HEK293 (cell line): Measurements from ENCODE around the gene ELMO1.

Experiments used
- CTCF ChIA-PET: fragments of 350-600 bp; formaldehyde crosslinking; extraction: SDS; loops from one replicate; lab custom pipeline; 2021; ENCODE audit warnings: antibody characterized with exemption; lab: Yijun Ruan, JAX
- POLR2A ChIA-PET: fragments of 300-600 bp; formaldehyde crosslinking; extraction: SDS; loops from one replicate; lab custom pipeline; 2020; ENCODE audit warnings: antibody characterized with exemption, inconsistent platforms; lab: Yijun Ruan, JAX
- H3K27ac ChIP-seq: fragments of 200-500 bp; sonication (Bioruptor generic); 2 replicates; pipeline ENCODE4 v1.5.1; 2014; ENCODE audit warnings: low read depth, low read length, control low read depth, inconsistent platforms; ENCODE audit errors: extremely low read depth
- H3K36me3 ChIP-seq, 2 experiments: fragments of 200-500 bp in 1 of 2; sonication (Bioruptor generic) in 1 of 2; 1 replicate in 1 of 2; 2 replicates in 1 of 2; pipeline ENCODE4 v1.5.1; 2014 to 2017; ENCODE audit warnings: inconsistent platforms in 2 of 2, low read length in 2 of 2; ENCODE audit not compliant: control insufficient read depth in 2 of 2, insufficient read depth in 1 of 2
- H3K4me1 ChIP-seq: fragments of 200-500 bp; sonication (Bioruptor generic); 2 replicates; pipeline ENCODE4 v1.5.1; 2014; ENCODE audit warnings: mild to moderate bottlenecking, low read length, inconsistent platforms; ENCODE audit not compliant: control insufficient read depth, insufficient read depth
- H3K4me3 ChIP-seq: 2 replicates; pipeline ENCODE4 v1.5.1; 2011; ENCODE audit warnings: low read depth, mild to moderate bottlenecking, control low read depth, low read length, moderate library complexity
- H3K9me3 ChIP-seq: fragments of 200-500 bp; sonication (Bioruptor generic); 2 replicates; pipeline ENCODE4 v1.5.1; 2014; ENCODE audit warnings: low read depth, low read length, inconsistent platforms; ENCODE audit not compliant: control insufficient read depth, insufficient read depth
- HOXA7 ChIP-seq: sonication (generic); formaldehyde crosslinking; IDR thresholded peaks from 2 replicates; pipeline ENCODE4 v1.8.1; 2022; ENCODE audit warnings: missing genetic modification reagents, borderline replicate concordance
- HOXD13 ChIP-seq: sonication (generic); formaldehyde crosslinking; IDR thresholded peaks from 2 replicates; pipeline ENCODE4 v1.8.0; 2022; ENCODE audit warnings: missing genetic modification reagents, borderline replicate concordance
- KLF7 ChIP-seq: fragments of 450-650 bp; formaldehyde crosslinking; IDR thresholded peaks from 2 replicates; pipeline ENCODE4 v1.5.1; 2016; ENCODE audit warnings: missing biosample characterization, missing genetic modification characterization, borderline replicate concordance
- KLF9 ChIP-seq: fragments of 450-650 bp; formaldehyde crosslinking; IDR thresholded peaks from 2 replicates; pipeline ENCODE4 v1.5.1; 2016; ENCODE audit warnings: missing biosample characterization, missing genetic modification characterization, low read depth
- MZF1 ChIP-seq: fragments of 450-650 bp; formaldehyde crosslinking; IDR thresholded peaks from 2 replicates; pipeline ENCODE4 v1.5.1; 2017; ENCODE audit warnings: missing biosample characterization, missing genetic modification characterization, borderline replicate concordance
- SP7 ChIP-seq: fragments of 450-650 bp; formaldehyde crosslinking; IDR thresholded peaks from 2 replicates; pipeline ENCODE4 v1.5.1; 2016; ENCODE audit warnings: missing biosample characterization, missing genetic modification characterization
- ZBTB20 ChIP-seq: fragments of 450-650 bp; formaldehyde crosslinking; IDR thresholded peaks from 2 replicates; pipeline ENCODE4 v1.5.1; 2016; ENCODE audit warnings: missing biosample characterization, missing genetic modification characterization
- ZNF10 ChIP-seq: fragments of 450-650 bp; formaldehyde crosslinking; IDR thresholded peaks from 2 replicates; pipeline ENCODE4 v1.5.1; 2017; ENCODE audit warnings: missing biosample characterization, missing genetic modification characterization
- ZNF19 ChIP-seq: fragments of 450-650 bp; formaldehyde crosslinking; IDR thresholded peaks from 2 replicates; pipeline ENCODE4; 2016; ENCODE audit warnings: missing biosample characterization, missing genetic modification characterization, low read depth
- ZNF211 ChIP-seq: fragments of 450-650 bp; formaldehyde crosslinking; IDR thresholded peaks from 2 replicates; pipeline ENCODE4 v1.5.1; 2016; ENCODE audit warnings: low read depth, missing biosample characterization, missing genetic modification characterization
- ZNF221 ChIP-seq: fragments of 450-650 bp; formaldehyde crosslinking; IDR thresholded peaks from 2 replicates; pipeline ENCODE4 v1.5.1; 2017; ENCODE audit warnings: missing biosample characterization, missing genetic modification characterization, borderline replicate concordance
- ZNF239 ChIP-seq: fragments of 450-650 bp; formaldehyde crosslinking; IDR thresholded peaks from 2 replicates; pipeline ENCODE4 v1.5.1; 2016; ENCODE audit warnings: missing biosample characterization, missing genetic modification characterization
- ZNF24 ChIP-seq: fragments of 450-650 bp; formaldehyde crosslinking; IDR thresholded peaks from 2 replicates; pipeline ENCODE4 v1.5.1; 2016; ENCODE audit warnings: missing biosample characterization, missing genetic modification characterization
- ZNF404 ChIP-seq: fragments of 450-650 bp; formaldehyde crosslinking; IDR thresholded peaks from 2 replicates; pipeline ENCODE4 v1.5.1; 2017; ENCODE audit warnings: missing biosample characterization, missing genetic modification characterization
- ZNF624 ChIP-seq: fragments of 450-650 bp; formaldehyde crosslinking; IDR thresholded peaks from 2 replicates; pipeline ENCODE4 v1.5.1; 2017; ENCODE audit warnings: missing biosample characterization, missing genetic modification characterization
- ZNF76 ChIP-seq: fragments of 450-650 bp; formaldehyde crosslinking; IDR thresholded peaks from 2 replicates; pipeline ENCODE4; 2016; ENCODE audit warnings: low read depth, missing biosample characterization, missing genetic modification characterization, borderline replicate concordance
- ZNF791 ChIP-seq: fragments of 450-650 bp; formaldehyde crosslinking; IDR thresholded peaks from 2 replicates; pipeline ENCODE4 v1.5.1; 2016; ENCODE audit warnings: missing biosample characterization, missing genetic modification characterization
- TF ChIP-seq, protein P1 (sequence below): fragments of 450-650 bp; formaldehyde crosslinking; IDR thresholded peaks from 2 replicates; pipeline ENCODE4 v1.5.1; 2016; ENCODE audit warnings: missing biosample characterization, missing genetic modification characterization
- TF ChIP-seq, protein P2 (sequence below): fragments of 450-650 bp; formaldehyde crosslinking; IDR thresholded peaks from 2 replicates; pipeline ENCODE4 v1.5.1; 2016; ENCODE audit warnings: missing biosample characterization, missing genetic modification characterization
- TF ChIP-seq, protein P3 (sequence below): fragments of 450-650 bp; formaldehyde crosslinking; IDR thresholded peaks from 2 replicates; pipeline ENCODE4 v1.5.1; 2016; ENCODE audit warnings: missing biosample characterization, missing genetic modification characterization
- TF ChIP-seq, protein P4 (sequence below): fragments of 450-650 bp; formaldehyde crosslinking; IDR thresholded peaks from 2 replicates; pipeline ENCODE4 v1.5.1; 2016; ENCODE audit warnings: missing biosample characterization, missing genetic modification characterization
- TF ChIP-seq, protein P5 (sequence below): fragments of 450-650 bp; formaldehyde crosslinking; conservative IDR thresholded peaks from 2 replicates; pipeline ENCODE4 v1.5.1; 2016; ENCODE audit warnings: low read depth, missing biosample characterization, missing genetic modification characterization
- TF ChIP-seq, protein P6 (sequence below): fragments of 450-650 bp; formaldehyde crosslinking; IDR thresholded peaks from 2 replicates; pipeline ENCODE4 v1.5.1; 2016; ENCODE audit warnings: missing biosample characterization, missing genetic modification characterization

The ELMO1 gene

DNA sequence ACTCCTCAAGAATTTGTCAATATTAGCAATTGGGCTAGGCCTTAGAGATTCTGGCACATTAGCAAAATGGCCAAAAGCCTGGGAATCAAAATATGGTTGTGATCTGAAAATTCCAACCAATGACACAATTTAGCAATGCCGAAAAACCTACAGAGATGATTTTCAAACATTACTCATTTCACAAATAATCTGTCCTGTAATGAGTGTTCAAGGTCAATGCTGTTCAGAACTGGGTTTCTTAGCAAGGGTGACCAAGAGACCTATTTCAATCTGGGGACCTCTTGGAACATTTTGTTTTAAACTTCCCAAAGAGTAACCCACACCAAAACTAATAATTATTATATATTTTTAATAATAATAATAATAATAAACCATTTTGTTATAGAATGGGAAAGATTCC lies 24.1 kb downstream of the ELMO1 start (continued):
- TF ChIP-seq, protein P1, sequence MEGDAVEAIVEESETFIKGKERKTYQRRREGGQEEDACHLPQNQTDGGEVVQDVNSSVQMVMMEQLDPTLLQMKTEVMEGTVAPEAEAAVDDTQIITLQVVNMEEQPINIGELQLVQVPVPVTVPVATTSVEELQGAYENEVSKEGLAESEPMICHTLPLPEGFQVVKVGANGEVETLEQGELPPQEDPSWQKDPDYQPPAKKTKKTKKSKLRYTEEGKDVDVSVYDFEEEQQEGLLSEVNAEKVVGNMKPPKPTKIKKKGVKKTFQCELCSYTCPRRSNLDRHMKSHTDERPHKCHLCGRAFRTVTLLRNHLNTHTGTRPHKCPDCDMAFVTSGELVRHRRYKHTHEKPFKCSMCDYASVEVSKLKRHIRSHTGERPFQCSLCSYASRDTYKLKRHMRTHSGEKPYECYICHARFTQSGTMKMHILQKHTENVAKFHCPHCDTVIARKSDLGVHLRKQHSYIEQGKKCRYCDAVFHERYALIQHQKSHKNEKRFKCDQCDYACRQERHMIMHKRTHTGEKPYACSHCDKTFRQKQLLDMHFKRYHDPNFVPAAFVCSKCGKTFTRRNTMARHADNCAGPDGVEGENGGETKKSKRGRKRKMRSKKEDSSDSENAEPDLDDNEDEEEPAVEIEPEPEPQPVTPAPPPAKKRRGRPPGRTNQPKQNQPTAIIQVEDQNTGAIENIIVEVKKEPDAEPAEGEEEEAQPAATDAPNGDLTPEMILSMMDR, result no peak
- no peak for TF ChIP-seq ZNF239 (tag by site-specific recombination)
- TF ChIP-seq, protein P2, sequence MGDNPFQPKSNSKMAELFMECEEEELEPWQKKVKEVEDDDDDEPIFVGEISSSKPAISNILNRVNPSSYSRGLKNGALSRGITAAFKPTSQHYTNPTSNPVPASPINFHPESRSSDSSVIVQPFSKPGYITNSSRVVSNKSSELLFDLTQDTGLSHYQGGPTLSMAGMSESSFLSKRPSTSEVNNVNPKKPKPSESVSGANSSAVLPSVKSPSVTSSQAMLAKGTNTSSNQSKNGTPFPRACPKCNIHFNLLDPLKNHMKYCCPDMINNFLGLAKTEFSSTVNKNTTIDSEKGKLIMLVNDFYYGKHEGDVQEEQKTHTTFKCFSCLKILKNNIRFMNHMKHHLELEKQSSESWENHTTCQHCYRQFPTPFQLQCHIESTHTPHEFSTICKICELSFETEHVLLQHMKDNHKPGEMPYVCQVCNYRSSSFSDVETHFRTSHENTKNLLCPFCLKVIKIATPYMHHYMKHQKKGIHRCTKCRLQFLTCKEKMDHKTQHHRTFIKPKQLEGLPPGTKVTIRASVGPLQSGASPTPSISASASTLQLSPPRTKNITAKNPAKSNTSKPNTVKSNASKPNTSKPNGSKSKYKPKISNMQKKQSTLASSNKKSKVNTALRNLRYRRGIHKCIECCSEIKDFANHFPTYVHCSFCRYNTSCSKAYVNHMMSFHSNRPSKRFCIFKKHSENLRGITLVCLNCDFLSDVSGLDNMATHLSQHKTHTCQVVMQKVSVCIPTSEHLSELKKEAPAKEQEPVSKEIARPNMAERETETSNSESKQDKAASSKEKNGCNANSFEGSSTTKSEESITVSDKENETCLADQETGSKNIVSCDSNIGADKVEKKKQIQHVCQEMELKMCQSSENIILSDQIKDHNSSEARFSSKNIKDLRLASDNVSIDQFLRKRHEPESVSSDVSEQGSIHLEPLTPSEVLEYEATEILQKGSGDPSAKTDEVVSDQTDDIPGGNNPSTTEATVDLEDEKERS (tag by site-specific recombination), result no peak
- no peak for TF ChIP-seq ZNF211
- no peak for TF ChIP-seq KLF9 (tag by site-specific recombination)
- TF ChIP-seq KLF7 (tag by site-specific recombination), result no peak

DNA sequence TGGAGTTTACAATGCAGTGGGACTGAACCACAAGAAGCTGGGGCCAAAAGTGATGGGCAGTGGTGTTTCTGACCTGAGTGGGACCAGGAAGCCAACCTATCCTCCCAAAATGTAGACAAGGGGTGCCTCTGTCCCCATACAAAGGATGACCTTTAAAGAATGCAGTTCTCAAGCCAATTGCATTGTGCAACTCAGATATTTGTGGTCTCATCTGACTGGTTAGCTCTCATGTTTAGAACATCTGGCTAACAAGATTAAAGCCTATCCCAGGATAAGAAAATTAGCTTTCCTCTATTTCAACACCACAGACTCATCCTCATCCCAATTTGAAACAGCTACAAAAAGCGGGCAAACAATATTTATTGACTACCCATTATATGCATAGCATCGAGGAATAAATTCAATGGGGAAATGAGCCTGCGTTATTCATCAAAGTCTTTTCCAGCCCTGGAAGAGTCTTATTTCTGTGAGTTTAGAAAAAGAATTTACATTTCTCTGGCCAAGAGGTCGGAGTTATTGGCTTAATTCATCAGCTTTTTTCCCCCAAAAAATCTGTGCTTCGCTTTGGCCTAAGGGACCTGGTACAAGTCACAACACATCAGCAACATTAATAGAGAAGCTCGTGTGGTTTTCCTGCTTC lies 26.7 kb downstream of the ELMO1 start:
- CTCF ChIA-PET, result interaction anchor here (0.6 kb wide), 1 partner anchor 45 kb away, joined by 4 read pairs; no protein-coding TSS in a partner anchor
- Histone ChIP-seq H3K27ac (no peak overlapping the region), H3K9me3 (no peaks in the 10 kb centered on the region), H3K36me3 (no peaks in the 10 kb centered on the region), H3K4me1 (no peaks in the 10 kb centered on the region), H3K4me3 (no peak overlapping the region)
- POLR2A ChIA-PET, result no interaction called here
- TF ChIP-seq, protein P3, sequence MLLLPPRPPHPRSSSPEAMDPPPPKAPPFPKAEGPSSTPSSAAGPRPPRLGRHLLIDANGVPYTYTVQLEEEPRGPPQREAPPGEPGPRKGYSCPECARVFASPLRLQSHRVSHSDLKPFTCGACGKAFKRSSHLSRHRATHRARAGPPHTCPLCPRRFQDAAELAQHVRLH (tag by site-specific recombination), result no peak
- TF ChIP-seq SP7 (tag by site-specific recombination) (no peak), ZNF221 (tag by site-specific recombination) (no peak), ZBTB20 (tag by site-specific recombination) (no peak), ZNF19 (tag by site-specific recombination) (no peak), ZNF76 (no peak), ZNF10 (tag by site-specific recombination) (no peak), ZNF24 (tag by site-specific recombination) (no peak), ZNF791 (no peak), HOXA7 (CRISPR knock-in tag) (no peak), HOXD13 (CRISPR knock-in tag) (no peak), MZF1 (tag by site-specific recombination) (no peak), ZNF624 (tag by site-specific recombination) (no peak), ZNF404 (tag by site-specific recombination) (no peak)
- TF ChIP-seq, protein P4, sequence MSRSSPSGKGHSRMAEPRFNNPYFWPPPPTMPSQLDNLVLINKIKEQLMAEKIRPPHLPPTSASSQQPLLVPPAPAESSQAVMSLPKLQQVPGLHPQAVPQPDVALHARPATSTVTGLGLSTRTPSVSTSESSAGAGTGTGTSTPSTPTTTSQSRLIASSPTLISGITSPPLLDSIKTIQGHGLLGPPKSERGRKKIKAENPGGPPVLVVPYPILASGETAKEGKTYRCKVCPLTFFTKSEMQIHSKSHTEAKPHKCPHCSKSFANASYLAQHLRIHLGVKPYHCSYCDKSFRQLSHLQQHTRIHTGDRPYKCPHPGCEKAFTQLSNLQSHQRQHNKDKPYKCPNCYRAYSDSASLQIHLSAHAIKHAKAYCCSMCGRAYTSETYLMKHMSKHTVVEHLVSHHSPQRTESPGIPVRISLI, result no peak
- TF ChIP-seq, protein P5, sequence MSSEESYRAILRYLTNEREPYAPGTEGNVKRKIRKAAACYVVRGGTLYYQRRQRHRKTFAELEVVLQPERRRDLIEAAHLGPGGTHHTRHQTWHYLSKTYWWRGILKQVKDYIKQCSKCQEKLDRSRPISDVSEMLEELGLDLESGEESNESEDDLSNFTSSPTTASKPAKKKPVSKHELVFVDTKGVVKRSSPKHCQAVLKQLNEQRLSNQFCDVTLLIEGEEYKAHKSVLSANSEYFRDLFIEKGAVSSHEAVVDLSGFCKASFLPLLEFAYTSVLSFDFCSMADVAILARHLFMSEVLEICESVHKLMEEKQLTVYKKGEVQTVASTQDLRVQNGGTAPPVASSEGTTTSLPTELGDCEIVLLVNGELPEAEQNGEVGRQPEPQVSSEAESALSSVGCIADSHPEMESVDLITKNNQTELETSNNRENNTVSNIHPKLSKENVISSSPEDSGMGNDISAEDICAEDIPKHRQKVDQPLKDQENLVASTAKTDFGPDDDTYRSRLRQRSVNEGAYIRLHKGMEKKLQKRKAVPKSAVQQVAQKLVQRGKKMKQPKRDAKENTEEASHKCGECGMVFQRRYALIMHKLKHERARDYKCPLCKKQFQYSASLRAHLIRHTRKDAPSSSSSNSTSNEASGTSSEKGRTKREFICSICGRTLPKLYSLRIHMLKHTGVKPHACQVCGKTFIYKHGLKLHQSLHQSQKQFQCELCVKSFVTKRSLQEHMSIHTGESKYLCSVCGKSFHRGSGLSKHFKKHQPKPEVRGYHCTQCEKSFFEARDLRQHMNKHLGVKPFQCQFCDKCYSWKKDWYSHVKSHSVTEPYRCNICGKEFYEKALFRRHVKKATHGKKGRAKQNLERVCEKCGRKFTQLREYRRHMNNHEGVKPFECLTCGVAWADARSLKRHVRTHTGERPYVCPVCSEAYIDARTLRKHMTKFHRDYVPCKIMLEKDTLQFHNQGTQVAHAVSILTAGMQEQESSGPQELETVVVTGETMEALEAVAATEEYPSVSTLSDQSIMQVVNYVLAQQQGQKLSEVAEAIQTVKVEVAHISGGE, result no peak
- TF ChIP-seq, protein P6, sequence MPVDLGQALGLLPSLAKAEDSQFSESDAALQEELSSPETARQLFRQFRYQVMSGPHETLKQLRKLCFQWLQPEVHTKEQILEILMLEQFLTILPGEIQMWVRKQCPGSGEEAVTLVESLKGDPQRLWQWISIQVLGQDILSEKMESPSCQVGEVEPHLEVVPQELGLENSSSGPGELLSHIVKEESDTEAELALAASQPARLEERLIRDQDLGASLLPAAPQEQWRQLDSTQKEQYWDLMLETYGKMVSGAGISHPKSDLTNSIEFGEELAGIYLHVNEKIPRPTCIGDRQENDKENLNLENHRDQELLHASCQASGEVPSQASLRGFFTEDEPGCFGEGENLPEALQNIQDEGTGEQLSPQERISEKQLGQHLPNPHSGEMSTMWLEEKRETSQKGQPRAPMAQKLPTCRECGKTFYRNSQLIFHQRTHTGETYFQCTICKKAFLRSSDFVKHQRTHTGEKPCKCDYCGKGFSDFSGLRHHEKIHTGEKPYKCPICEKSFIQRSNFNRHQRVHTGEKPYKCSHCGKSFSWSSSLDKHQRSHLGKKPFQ (tag by site-specific recombination), result no peak
